H1 (cell line): ENCODE results near the gene SPOCD1.

ENCODE experiments used
- CEBPB ChIP-seq: IDR thresholded peaks from 2 replicates; pipeline ENCODE4 v1.6.1; 2012; ENCODE audit warnings: low read depth, low read length
- CHD2 ChIP-seq: IDR thresholded peaks from 2 replicates; pipeline ENCODE4 v1.6.1; 2012; ENCODE audit warnings: low read length, improper control_type of control experiment
- CTCF ChIP-seq, 3 experiments: IDR thresholded peaks; 1 replicate in 2 of 3; 2 replicates in 1 of 3; pipeline versions ENCODE4 v1.5.1 to v1.6.1; 2011; ENCODE audit warnings: low read length in 3 of 3, mild to moderate bottlenecking in 3 of 3, inconsistent platforms in 2 of 3, low read depth in 1 of 3, moderate library complexity in 1 of 3; ENCODE audit not compliant: insufficient read depth in 1 of 3; ENCODE audit errors: control extremely low read depth in 1 of 3
- EGR1 ChIP-seq: IDR thresholded peaks from 2 replicates; pipeline ENCODE4 v1.6.1; 2011; ENCODE audit warnings: low read depth, low read length, borderline replicate concordance
- EZH2 ChIP-seq: fragments of 200-600 bp; sonication (generic); IDR thresholded peaks from 2 replicates; pipeline ENCODE4 v1.7.1; 2012; ENCODE audit warnings: low read depth, mild to moderate bottlenecking, moderate library complexity, low read length, inconsistent platforms; ENCODE audit not compliant: severe bottlenecking
- GABPA ChIP-seq: IDR thresholded peaks from 2 replicates; pipeline ENCODE4 v1.6.1; 2011; ENCODE audit warnings: mild to moderate bottlenecking, low read length, moderate library complexity, borderline replicate concordance; ENCODE audit not compliant: insufficient read depth
- MAFK ChIP-seq: IDR thresholded peaks from 2 replicates; pipeline ENCODE4 v1.6.1; 2012; ENCODE audit warnings: low read depth, mild to moderate bottlenecking, improper control_type of control experiment, low read length
- NANOG ChIP-seq: IDR thresholded peaks from 2 replicates; pipeline ENCODE4 v1.6.1; 2011; ENCODE audit warnings: low read length, low read depth, mild to moderate bottlenecking, inconsistent platforms; ENCODE audit not compliant: insufficient read depth, poor library complexity, severe bottlenecking
- POLR2AphosphoS5 ChIP-seq: IDR thresholded peaks from 2 replicates; pipeline ENCODE4 v1.6.1; 2011; ENCODE audit warnings: low read depth, low read length
- RAD21 ChIP-seq, 2 experiments: IDR thresholded peaks in 1 of 2; conservative IDR thresholded peaks in 1 of 2; 2 replicates each; pipeline ENCODE4 v1.6.1; 2011; ENCODE audit warnings: low read depth in 2 of 2, low read length in 2 of 2, improper control_type of control experiment in 1 of 2, inconsistent platforms in 1 of 2, mild to moderate bottlenecking in 1 of 2, moderate library complexity in 1 of 2
- SIN3A ChIP-seq, 2 experiments: IDR thresholded peaks in 1 of 2; conservative IDR thresholded peaks in 1 of 2; 2 replicates each; pipeline ENCODE4 v1.6.1; 2011 to 2012; ENCODE audit warnings: low read length in 2 of 2, improper control_type of control experiment in 1 of 2, low read depth in 1 of 2, mild to moderate bottlenecking in 1 of 2
- TAF1 ChIP-seq: IDR thresholded peaks from 2 replicates; pipeline ENCODE4 v1.6.1; 2011; ENCODE audit warnings: mild to moderate bottlenecking, low read depth, low read length
- TF ChIP-seq, protein P1 (sequence below): IDR thresholded peaks from 2 replicates; pipeline ENCODE4 v1.6.1; 2012; ENCODE audit warnings: inconsistent platforms

DNA sequence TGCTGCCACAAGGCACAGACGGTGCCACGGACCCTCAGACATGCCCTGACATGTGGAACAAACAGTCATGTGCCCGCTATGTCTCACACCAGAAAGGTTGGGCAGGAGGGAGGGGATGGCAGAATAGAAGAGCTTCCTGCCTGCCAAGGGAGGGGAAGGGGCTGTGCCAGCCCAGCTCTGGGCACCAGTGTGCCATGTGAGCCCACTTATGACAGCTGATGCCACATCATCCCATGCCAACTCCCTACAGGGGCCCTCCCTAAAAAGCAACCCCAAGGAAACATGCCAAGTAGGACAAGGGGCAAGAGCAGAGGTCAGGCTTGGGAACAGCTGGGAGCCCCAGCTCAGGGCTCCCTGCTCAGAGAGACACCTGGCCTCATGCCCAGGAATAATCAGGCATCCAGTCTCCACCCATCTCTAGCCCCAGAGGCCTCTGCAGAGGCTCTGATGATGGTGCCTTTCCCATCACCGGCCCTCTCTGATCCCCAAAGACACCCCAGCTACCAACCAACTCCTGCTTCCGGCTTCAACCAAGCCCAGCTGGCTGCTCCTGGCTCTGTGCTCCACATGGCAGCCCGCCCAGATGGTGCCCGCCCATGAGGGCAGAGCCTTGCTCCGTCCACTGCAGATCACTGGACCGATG is 62.0 kb downstream of the SPOCD1 start:
- TF ChIP-seq EZH2 (no peak), SIN3A (conservative IDR thresholded peaks at IDR 0.05 in 1 of 2, IDR thresholded peaks at IDR 0.05 in 1 of 2; ENCODE audit: low read depth in 1 of 2, low read length in 2 of 2) (no peak), CTCF (IDR thresholded peaks at IDR 0.05; ENCODE audit: control extremely low read depth in 1 of 3, insufficient read depth in 1 of 3, low read depth in 1 of 3, low read length in 3 of 3) (no peak), RAD21 (IDR thresholded peaks at IDR 0.05 in 1 of 2, conservative IDR thresholded peaks at IDR 0.05 in 1 of 2; ENCODE audit: low read depth in 2 of 2, low read length in 2 of 2) (no peak), CHD2 (no peak), GABPA (no peak), TAF1 (no peak), NANOG (no peak), POLR2AphosphoS5 (no peak), EGR1 (no peak), MAFK (no peak), CEBPB (no peak)
- TF ChIP-seq, protein P1, sequence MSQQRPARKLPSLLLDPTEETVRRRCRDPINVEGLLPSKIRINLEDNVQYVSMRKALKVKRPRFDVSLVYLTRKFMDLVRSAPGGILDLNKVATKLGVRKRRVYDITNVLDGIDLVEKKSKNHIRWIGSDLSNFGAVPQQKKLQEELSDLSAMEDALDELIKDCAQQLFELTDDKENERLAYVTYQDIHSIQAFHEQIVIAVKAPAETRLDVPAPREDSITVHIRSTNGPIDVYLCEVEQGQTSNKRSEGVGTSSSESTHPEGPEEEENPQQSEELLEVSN, result no peak
